Nucleus accumbens (tissue), 56 donors: Measurements from ENCODE around the gene STARD5.

ENCODE experiments used
- DNase-seq, 56 donors: peaks; one replicate each; lab custom pipeline; 2025; lab: John Stamatoyannopoulos, UW

STARD5 gene

DNA sequence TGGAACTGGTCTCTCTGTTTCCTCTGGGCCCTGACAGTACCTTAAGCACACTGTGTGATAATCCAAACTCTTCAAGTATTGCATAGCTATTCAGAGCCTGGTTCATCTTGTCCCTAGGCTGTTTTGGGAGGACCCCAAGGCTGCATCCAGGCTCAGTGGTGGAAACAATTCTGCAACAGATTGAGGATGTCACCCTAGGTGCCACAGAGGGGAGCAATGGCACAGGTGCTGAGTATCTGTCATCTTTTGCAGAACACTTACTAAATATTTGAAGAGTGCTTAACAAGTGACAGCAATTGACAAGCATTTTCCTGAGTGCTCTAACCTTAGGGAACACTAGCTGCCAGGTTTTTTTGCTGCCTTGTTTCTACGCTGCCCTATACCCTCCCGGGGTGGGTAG, 27.8 kb downstream of the STARD5 start:
- DNase-seq, result no peak

DNA sequence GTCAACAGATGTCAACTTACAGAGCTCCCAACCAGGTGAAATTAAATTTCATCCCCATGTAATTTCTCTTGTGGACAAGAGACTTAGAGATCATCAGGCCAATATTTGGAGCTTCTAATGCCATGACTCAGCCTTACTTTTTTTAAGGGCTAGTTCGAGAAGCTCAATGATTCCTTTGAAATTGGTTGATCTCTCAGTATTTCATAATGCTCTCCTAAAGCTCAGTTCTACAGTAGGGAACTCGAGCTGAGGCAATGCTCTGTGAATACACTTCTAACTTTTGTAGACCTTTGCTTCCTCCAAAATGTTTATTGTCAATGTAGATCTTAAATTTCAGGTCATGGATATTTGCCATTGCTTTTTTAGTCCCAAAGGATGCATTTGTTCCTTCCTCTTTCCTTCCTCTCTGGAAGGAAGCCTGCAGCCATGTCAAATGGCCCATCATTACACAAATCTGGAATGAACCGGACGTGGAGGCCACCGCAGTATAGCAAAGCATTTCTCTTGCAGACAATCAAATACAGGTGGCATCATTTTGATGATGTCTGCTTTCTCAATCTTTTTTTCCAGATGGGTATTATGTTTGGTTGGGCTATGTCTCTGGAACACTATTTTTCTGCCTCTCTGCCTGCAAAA, 28.3 kb downstream of the STARD5 start:
- no peak for DNase-seq

DNA sequence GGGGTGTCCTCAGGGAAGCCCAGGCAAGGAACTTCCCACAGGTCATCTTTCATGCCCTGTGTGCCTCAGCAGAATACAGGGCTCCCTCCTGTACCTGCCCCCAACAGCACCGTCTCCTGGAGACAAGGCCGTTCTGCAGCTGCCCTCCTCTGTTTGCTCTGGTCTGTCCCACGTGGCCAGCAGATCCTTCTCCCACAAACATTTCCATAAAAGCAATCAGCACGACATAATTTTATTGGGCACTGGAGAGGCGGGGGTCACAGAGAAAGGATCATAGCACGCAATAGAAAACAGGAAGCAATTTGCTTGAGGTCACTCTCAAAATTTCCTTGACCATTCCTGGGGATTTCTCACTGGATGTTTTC, 29.4 kb downstream of the STARD5 start:
- DNase-seq, result no peak

DNA sequence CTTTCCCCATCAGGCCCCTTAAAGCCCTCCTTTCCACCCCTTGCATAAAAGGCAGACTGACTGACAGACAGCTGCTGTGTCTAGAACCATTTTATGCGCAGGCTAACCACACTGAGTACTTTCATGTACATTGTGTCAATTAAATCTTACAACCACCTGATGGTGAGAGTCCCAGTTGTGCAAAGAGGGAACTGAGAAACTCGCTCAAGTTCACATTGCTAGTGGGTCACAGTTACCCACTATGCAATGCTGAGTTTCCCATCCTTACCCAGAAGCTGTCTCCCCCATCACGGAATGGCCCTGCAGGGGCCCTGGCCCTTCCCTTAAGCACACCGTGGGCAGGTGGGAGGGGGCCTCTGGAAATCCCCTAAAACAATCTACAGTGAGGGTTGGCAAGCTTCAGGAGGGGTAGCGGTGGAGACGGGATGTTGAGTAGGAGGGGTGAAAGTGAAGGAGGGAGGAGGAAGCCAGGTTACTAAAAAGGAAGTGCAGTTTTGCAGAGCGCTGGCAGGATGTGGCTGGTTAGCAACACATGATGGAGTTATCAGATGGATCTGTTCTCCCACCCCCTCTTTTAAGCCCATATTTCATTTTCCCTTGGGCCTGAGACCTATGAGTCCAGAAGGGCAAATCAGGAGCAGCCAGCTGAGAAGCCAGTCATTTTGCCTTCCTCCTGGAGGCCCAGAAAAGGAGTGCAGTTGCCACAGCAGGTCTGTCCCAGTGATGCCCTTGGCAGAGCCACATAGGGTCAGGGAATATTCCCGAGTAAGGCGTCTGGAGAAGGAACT, 30.0 kb downstream of the STARD5 start:
- peak in 1 of 56 donors; percentile 34 for DNase-seq

DNA sequence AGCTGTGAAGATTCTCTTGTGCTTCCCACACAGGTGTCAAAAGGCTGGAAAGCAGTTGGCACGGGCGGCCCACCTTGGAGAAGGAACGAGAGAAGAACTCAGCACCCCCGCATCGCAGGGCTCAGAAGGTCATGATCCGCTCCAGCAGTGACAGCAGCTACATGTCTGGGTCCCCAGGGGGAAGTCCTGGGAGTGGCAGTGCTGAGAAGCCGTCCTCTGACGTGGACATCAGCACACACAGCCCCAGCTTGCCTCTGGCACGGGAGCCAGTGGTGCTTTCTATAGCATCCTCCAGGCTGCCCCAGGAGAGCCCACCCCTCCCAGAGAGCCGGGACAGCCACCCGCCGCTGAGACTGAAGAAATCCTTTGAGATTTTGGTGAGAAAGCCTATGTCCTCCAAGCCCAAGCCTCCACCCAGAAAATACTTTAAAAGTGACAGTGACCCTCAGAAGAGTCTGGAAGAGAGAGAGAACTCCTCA, 31.4 kb downstream of the STARD5 start:
- DNase-seq, result peak in 1 of 56 donors; percentile 13

DNA sequence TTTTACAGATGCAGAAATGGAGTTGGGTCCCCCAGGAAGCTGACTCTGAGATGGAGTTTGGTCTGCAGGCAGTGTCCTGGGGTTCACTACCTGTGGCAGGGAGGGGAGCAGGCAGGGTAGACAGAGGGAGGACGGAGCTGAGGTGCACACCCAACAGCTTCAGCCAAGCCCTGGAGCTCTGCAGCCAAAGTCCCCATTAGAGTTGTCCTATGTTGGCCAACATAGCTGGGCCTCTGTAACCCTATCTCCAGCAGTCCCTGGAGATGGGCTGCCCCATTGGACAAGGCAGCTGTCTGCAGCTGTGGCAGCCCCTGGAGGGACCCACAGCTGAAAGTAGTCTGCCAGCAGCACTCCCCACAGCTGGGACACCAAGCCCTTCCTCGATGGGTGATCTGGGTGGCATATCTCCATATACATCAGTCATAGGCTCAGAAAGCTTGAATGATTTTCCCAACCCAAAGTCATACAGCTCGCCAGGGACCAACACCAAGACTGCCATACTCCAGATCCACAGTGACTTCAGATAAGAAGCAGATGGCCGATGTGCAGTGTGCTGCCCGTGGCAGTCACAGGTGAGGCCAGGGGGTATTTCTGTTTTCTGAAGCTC, 31.9 kb downstream of the STARD5 start:
- no peak for DNase-seq

DNA sequence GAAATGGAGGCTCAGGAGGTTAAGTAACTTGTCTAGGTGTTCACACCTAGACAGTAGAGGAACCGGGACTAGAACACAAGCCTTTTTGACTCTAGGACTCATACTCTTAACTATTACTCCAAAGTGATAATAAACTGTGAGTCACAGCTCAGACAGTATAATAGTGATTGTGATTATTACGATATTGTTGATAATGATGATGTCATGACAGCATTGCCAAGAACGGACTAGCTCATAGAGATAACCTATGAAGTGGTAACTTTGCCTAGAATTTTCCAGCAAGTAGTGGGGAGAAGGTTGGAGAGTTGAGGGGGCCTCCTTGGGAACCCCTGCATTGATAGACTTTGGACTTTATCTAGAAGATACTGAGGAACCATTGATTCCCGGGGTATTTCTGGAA, 34.0 kb downstream of the STARD5 start:
- DNase-seq, result no peak

DNA sequence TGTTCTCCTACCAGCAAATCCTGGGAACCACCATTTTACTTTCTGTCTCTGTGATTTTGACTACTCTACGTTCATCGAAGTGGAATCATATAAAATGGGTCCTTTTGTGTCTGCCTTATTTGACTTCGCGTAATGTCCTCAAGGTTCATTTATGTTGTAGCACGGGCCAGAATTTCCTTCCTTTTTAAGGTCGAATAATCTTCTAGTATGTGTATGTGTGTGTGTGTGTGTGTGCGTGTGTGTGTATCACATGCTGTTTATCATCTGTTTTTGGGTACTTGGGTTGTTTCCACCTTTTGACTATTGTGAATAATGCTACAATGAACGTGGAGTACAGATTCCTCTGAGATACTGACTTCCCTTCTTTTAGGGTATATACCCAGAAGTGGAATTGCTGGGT, 35.3 kb downstream of the STARD5 start:
- DNase-seq, result no peak

DNA sequence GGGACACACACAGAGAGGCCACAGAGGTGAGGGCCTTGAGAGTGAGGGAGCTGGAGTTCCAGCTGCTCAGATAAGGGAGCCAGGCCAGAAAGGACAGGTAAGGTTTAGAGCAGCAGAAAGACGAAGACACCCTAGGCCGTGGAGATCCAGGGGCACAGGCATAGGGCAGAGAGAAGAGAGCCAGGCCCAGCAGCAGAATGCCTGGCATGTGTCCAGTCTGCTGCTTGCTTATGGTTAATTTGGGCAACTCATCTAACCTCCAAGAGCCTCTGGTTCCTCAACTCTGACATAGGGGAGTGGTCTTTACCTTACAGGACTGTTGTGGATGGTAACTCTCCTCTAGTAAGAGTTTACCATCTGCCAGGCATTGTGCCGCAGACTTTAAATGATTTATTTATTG, 35.9 kb downstream of the STARD5 start:
- no peak for DNase-seq

DNA sequence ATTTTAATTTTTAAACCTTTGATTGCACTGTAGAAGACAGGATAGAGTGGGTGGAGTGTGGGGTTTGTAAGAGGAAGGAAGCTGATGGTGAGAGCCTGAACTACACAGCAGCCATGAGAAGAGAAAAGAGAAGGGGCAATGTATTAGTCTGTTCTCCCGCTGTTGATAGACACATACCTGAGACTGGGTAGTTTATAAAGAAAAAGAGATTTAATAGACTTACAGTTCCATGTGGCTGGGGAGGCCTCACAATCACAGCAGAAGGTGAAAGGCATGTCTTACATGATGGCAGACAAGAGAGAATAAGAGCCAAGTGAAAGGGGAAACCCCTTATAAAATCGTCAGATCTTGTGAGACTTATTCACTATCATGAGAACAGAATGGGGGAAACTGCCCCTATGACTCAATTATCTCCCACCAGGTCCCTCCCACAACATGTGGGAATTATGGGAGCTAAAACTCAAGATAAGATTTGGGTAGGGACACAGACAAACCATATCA, 37.3 kb downstream of the STARD5 start:
- no peak for DNase-seq

DNA sequence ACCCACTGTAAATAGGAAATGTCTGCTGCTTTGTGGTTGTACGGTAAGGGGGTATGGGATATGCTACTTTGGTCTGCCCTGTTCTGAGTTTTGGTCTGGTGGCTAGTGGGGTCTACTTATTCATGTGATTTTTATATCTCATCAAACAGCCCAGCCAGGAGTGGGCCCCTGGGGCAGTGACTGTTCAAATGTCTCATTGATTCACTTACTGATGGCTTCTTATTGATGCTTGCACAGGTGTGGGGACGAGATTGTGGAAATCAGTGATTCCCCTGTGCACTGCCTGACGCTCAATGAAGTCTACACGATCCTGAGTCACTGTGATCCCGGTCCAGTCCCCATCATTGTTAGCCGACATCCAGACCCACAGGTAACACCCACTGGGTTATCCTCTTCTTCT, 38.5 kb downstream of the STARD5 start:
- no peak for DNase-seq

DNA sequence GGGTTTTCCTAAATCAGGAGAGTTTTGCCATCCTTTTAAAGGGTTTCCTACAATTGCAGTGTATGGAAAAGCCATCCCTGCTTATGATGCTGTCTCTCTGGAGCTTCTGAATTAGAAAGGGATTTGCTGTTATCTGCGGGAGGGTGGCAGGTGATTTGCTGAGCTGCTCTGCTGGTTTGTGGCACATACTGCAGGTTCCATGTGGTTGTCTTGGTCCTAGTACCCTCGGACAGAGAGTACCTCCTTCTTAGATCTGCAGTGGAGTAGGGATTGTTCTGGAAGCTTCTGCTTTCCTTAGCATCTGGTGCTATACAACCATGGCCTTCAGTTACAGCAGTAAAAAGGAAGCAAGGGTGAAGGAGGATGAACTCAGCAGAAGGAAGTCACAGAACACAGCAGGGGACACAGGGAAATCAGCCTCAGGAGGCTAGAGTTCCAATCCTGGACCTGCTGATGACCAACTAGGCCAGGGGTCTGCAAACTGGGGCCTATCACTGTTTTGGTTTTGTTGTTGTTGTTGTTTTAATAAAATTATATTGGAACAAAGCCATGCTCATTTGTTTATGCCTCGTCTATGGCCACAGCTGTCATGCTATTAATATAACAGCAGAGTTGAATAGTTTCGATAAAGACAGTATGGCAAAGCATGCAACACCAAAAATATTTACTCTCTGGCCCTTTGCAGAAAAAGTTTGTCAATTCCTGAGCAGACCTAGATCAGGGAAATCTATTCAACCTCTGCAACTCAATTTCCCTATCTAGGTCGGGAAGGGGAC, 39.5 kb downstream of the STARD5 start:
- DNase-seq, result no peak

DNA sequence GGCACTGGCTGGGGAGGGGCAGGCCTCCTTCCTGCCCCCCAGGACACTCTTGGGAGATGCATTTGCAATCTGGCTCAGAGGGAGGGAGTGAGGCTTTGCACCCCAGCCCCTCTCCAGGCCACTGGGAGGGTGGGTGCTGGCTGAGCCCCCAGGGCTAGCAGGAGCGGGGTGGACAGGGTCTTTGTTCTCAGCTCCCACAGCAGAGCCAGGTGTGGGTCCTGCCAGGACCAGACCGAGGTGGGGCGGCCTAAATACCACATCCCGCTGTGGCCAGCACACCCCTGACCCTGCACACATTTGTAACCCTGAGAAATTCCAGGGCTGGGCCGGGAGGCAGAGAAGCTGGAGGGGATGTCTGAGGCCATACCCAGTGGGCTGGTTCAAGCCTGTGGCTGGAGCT, 41.0 kb downstream of the STARD5 start:
- DNase-seq, result no peak

DNA sequence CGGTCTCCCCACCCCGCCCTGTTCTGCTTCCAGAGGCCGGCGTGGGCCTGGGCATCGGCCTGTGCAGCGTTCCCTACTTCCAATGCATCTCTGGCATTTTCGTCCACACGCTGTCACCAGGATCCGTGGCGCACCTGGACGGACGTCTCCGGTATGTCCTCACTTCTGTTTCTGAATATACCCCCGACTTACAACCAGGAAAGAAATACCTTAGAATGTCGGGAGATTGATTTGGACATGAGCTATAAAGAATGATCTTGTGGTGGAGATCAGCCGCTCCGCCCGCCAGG, 41.4 kb downstream of the STARD5 start:
- DNase-seq, result no peak

DNA sequence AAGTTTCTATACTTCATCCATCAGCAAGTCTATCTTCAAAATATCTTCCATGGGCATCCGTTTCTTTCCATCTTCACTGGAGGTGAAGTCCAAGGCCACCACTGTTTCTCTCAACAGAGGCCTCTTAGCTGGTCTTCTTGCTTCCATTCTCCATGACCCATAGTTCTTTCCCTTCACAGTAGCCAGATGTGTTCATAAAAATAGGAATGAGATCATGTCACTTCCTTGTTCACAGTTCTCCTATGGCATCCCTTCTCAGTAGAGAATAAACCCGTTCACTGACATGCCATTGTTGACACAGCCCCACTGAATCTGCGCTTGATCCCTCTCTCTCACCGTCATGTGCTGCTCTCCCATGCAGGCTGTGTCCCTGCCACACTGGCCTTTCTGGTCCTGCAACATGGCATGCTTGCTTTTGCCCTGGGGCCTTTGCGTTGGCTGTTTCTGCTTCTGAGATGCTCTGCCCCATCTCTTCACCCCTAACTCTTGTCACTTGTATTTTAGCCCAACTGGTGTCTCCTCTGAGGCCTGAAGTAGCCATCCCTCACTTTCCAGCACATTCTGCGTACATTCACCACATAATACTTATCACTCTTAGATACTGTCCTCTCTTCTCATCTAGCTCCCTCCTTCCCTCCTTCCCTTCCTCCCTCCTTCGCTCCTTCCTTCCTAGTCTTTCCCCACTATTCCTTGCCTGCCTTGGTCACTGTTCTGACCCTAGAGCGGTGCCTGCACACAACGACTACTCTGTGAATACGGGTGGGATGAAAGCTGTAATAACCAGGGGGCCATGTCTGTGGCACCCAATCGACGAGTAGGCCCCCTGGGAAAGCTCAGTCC, 42.0 kb downstream of the STARD5 start:
- DNase-seq, result no peak

DNA sequence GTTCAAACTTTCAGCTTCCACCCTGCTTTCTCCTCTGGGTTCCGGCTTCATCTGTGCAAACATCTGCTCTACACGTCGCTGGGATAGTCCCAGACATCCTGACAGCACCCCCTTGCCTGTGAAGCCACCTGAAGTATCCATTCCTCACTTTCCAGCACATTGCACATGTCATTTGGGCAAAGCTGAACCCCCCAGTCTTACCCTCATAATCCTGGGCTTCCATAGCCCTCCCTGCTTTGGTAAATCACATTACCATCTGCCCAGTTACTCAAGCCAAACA, 42.5 kb downstream of the STARD5 start:
- no peak for DNase-seq

DNA sequence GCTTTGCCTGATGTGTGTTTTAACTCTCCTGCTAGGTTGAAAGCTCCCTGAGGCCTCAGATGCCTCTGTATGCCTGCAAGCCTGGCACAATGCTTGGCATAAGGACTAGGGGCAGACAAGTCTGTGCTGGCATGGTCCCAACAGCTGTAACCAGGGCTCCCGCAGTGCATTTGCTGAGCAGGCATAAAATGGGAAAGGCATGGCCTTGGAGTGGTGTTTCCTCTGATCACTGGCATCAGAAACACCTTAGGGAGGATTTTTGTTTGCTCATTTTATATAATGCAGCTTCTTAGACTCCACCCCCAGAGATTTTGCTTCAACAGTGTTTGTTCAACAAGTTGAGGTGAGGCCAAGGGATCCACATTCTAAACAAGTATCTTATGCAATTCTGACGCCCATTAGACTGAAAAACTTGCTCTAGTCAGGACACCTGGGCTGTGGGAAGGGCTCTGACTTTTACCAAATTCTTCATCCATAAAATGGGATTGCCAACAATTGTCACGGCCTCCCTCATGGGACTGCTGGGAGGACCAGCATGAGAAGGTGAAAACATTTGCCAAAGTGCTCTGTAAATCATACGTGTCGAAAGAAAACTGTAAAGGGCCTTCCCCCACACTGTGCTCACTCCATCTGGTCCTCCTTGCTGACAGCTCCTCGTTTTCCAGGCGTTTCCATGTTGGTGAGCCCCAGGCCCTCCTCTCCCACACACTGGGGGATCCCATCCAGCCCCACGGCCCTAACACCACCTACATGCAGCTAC, 43.1 kb downstream of the STARD5 start:
- no peak for DNase-seq

DNA sequence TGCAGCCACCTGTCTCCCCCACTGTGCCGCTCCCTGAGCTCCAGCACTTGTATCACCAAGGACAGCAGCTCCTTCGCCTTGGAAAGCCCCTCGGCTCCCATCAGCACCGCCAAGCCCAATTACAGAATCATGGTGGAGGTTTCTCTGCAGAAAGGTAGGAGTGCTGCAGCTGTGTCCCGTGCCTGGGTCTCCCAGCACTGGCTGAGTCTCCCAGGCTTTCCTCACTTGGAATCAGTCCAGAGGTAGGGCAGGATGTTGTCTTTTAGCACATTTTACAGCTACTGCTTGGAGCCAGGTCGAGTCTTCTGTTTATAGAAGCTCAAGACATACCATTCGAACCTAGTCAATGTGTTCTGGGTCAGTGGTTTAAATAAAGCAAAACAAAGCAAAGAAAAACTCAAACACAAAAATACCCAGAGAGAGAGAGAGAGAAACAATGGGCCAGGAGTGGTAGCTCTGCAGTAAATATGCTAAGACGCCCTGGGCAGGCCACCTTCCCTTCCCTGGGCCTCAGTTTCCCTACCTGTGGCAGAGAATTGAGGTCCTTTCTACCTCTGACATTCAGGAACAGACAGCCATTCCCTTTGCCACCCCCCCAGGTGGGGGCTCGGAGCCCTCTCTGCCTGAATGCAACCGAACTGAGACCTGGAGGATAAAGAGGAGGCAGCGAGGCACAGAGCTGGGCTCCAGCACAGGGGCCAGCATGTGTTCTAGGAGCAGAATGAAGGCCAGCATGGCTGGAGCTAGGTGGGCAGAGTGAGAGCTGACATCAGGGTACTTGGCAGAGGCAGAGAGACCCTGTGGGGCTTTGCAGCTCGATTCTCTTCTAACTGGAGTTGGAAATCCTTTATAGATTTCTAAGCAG, 44.1 kb downstream of the STARD5 start:
- no peak for DNase-seq
